ENCODE data around the gene TAAR5. TPM values are rescaled to one million over a fixed set of nuclear protein-coding genes. Genes with fewer than 3 reads are reported as not detected.
"Not testable (repeated sequence)": the region's sequence is repeated elsewhere in the genome, so short reads cannot be mapped to it uniquely, and the experiment has no call there.

The TAAR5 gene, protein sequence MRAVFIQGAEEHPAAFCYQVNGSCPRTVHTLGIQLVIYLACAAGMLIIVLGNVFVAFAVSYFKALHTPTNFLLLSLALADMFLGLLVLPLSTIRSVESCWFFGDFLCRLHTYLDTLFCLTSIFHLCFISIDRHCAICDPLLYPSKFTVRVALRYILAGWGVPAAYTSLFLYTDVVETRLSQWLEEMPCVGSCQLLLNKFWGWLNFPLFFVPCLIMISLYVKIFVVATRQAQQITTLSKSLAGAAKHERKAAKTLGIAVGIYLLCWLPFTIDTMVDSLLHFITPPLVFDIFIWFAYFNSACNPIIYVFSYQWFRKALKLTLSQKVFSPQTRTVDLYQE
- total RNA-seq: not detected in 2 replicates

GRCh38 chr6:132589454-132589853 lies at the start of gene TAAR5:
Gene TAAR5, minus strand, starts transcription at chr6:132589741. Its CDS starts 55 bp downstream, at chr6:132589686.
- no peak within 1 kb of the TSS for H3K27ac Mint-ChIP-seq
- no peaks in the 10 kb centered on the region for H3K4me1 Mint-ChIP-seq
- H3K4me3 Mint-ChIP-seq: no peak within 1 kb of the TSS
- CTCF ChIA-PET: no interaction called here
- intact Hi-C loops (cut with micrococcal nuclease): no loop called here
- H3K9me3 Mint-ChIP-seq: no peaks in the 10 kb centered on the region
- no peak for ATAC-seq (ENCODE audit: low read depth)
- TF ChIP-seq, protein P1, sequence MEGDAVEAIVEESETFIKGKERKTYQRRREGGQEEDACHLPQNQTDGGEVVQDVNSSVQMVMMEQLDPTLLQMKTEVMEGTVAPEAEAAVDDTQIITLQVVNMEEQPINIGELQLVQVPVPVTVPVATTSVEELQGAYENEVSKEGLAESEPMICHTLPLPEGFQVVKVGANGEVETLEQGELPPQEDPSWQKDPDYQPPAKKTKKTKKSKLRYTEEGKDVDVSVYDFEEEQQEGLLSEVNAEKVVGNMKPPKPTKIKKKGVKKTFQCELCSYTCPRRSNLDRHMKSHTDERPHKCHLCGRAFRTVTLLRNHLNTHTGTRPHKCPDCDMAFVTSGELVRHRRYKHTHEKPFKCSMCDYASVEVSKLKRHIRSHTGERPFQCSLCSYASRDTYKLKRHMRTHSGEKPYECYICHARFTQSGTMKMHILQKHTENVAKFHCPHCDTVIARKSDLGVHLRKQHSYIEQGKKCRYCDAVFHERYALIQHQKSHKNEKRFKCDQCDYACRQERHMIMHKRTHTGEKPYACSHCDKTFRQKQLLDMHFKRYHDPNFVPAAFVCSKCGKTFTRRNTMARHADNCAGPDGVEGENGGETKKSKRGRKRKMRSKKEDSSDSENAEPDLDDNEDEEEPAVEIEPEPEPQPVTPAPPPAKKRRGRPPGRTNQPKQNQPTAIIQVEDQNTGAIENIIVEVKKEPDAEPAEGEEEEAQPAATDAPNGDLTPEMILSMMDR (IDR thresholded peaks at IDR 0.05): no peak
- H3K36me3 Mint-ChIP-seq (ENCODE audit: low read depth): no peaks in the 10 kb centered on the region
- DNase-seq: no peak
- POLR2A ChIA-PET: no interaction called here
- peaks cover 10% of the 10 kb centered on the region for H3K27me3 Mint-ChIP-seq

DNA sequence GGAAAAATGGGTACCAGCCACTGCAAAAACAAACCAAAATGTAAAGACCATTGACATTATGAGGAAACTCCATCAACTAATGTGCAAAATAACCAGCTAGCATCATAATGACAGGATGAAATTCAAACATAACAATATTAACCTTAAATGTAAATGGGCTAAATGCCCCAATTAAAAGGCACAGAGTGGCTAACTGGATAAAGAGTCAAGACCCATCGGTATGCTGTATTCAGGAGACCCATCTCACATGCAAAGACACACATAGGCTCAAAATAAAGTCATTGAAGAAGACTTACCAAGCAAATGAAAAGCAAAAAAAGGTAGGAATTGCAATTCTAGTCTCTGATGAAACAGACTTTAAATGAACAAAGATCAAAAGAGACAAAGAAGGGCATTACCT lies 47.6 kb upstream of the TAAR5 start:
- peaks cover 19% of the 10 kb centered on the region for H3K27me3 Mint-ChIP-seq
- POLR2A ChIA-PET; CTCF ChIA-PET; H3K4me1 Mint-ChIP-seq; H3K4me3 Mint-ChIP-seq; H3K27ac Mint-ChIP-seq; DNase-seq; ATAC-seq (ENCODE audit: low read depth); intact Hi-C loops (cut with micrococcal nuclease); H3K36me3 Mint-ChIP-seq (ENCODE audit: low read depth); H3K9me3 Mint-ChIP-seq: not testable (repeated sequence)

GRCh38 chr6:132635906-132636305 lies 46.4 kb upstream of the TAAR5 start:
- H3K4me3 Mint-ChIP-seq; DNase-seq; POLR2A ChIA-PET; H3K4me1 Mint-ChIP-seq; intact Hi-C loops (cut with micrococcal nuclease); CTCF ChIA-PET; H3K36me3 Mint-ChIP-seq (ENCODE audit: low read depth); ATAC-seq (ENCODE audit: low read depth); H3K9me3 Mint-ChIP-seq; H3K27ac Mint-ChIP-seq: not testable (repeated sequence)
- H3K27me3 Mint-ChIP-seq: peaks cover 21% of the 10 kb centered on the region

DNA sequence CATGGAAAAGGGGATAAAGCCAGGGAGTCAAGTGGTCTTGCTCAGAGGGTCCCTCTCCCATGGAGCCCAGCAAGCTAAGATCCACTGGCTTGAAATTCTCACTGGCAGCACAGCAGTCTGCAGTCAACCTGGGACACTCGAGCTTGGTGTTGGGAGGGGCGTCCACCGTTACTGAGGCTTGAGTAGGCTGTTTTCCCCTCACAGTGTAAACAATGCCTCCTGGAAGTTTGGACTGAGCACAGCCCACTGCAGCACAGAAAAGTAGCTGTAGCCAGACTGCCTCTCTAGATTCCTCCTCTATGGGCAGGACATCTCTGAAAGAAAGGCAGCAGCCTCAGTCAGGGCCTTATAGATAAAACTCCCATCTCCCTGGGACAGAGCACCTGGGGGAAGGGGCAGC lies 45.7 kb upstream of the TAAR5 start:
- intact Hi-C loops (cut with micrococcal nuclease); POLR2A ChIA-PET; H3K9me3 Mint-ChIP-seq; ATAC-seq (ENCODE audit: low read depth); H3K4me3 Mint-ChIP-seq; CTCF ChIA-PET; H3K4me1 Mint-ChIP-seq; H3K36me3 Mint-ChIP-seq (ENCODE audit: low read depth); DNase-seq; H3K27ac Mint-ChIP-seq: not testable (repeated sequence)
- H3K27me3 Mint-ChIP-seq: peaks cover 24% of the 10 kb centered on the region

DNA sequence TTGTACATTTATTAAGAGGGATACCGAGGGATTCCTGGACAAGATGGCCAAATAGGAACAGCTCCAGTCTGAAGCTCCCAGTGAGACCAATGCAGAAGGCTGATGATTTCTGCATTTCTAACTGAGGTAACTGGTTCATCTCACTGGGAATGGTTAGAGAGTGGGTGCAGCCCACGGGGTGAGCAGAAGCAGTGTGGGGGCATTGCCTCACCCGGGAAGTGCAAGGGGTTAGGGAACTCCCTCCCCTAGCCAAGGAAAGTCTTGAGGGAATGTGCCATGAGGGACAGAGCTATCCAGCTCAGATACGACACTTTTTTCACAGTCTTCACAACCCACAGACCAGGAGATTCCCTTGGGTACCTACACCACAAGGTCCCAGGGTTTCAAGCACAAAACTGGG lies 45.3 kb upstream of the TAAR5 start:
- no peak for ATAC-seq (ENCODE audit: low read depth)
- CTCF ChIA-PET: no interaction called here

GRCh38 chr6:132633362-132633761 lies 43.8 kb upstream of the TAAR5 start:
- Mint-ChIP-seq H3K36me3 (ENCODE audit: low read depth) (no peaks in the 10 kb centered on the region), H3K9me3 (peaks cover 10% of the 10 kb centered on the region), H3K27me3 (peaks cover 32% of the 10 kb centered on the region), H3K4me1 (no peaks in the 10 kb centered on the region), H3K27ac (no peak overlapping the region), H3K4me3 (no peak overlapping the region)
- ChIA-PET CTCF (no interaction called here), POLR2A (no interaction called here)
- ATAC-seq (ENCODE audit: low read depth) (no peak), DNase-seq (no peak)
- TF ChIP-seq, protein P1 (IDR thresholded peaks at IDR 0.05): no peak
- intact Hi-C loops (cut with micrococcal nuclease): no loop called here

More for the DNA sequence above, 45.3 kb upstream of the TAAR5 start:
- Mint-ChIP-seq H3K4me3 (no peak overlapping the region), H3K36me3 (ENCODE audit: low read depth) (no peaks in the 10 kb centered on the region), H3K27ac (no peak overlapping the region), H3K4me1 (peaks cover 2% of the 10 kb centered on the region), H3K9me3 (peaks cover 10% of the 10 kb centered on the region), H3K27me3 (peaks cover 24% of the 10 kb centered on the region)
- POLR2A ChIA-PET: no interaction called here
- TF ChIP-seq, protein P1 (IDR thresholded peaks at IDR 0.05): no peak
- intact Hi-C loops (cut with micrococcal nuclease): no loop called here
- DNase-seq: no peak
